Mammary epithelial cell (primary cell): Measurements from ENCODE around the gene ADIPOQ.

Experiments used
- CTCF ChIP-seq, 2 donors: IDR thresholded peaks in 1 of 2; conservative IDR thresholded peaks in 1 of 2; 2 replicates each; pipeline ENCODE4 v1.5.1; 2011 to 2012; ENCODE audit warnings: inconsistent platforms in 2 of 2, low read length in 2 of 2, mild to moderate bottlenecking in 2 of 2, control low read depth in 1 of 2, low read depth in 1 of 2; ENCODE audit not compliant: insufficient read depth in 1 of 2; ENCODE audit errors: extremely low read depth in 1 of 2
- EZH2 ChIP-seq: IDR thresholded peaks from 2 replicates; pipeline ENCODE4 v1.6.1; 2012; ENCODE audit warnings: low read length, inconsistent platforms, borderline replicate concordance

GRCh38 chr3:186886202-186886981 lies 43.9 kb downstream of the ADIPOQ start:
- no peak for TF ChIP-seq CTCF (conservative IDR thresholded peaks at IDR 0.05 in 1 of 2, IDR thresholded peaks at IDR 0.05 in 1 of 2; ENCODE audit: extremely low read depth in 1 of 2, insufficient read depth in 1 of 2, low read depth in 1 of 2, low read length in 2 of 2)
- TF ChIP-seq EZH2: no peak
